KMS-11 (cell line): Measurements from ENCODE around the gene ANO3.
"Not testable (repeated sequence)": the region's sequence is repeated elsewhere in the genome, so short reads cannot be mapped to it uniquely, and the experiment has no call there.

Source experiments
- H2AFZ ChIP-seq: fragments of 200-600 bp; sonication (generic); 2 replicates; pipeline ENCODE4 v1.6.1; 2016; ENCODE audit warnings: antibody characterized with exemption, mixed run types, low read depth
- H3K27ac ChIP-seq: fragments of 200-600 bp; sonication (generic); 2 replicates; pipeline ENCODE4 v1.6.1; 2016; ENCODE audit warnings: mild to moderate bottlenecking, mixed run types
- H3K27me3 ChIP-seq: fragments of 200-600 bp; sonication (generic); 2 replicates; pipeline ENCODE4 v1.6.1; 2017; ENCODE audit warnings: mild to moderate bottlenecking, low read depth, mixed run types, moderate library complexity; ENCODE audit not compliant: insufficient read depth
- H3K36me3 ChIP-seq: fragments of 200-600 bp; sonication (generic); 2 replicates; pipeline ENCODE4 v1.6.1; 2017; ENCODE audit warnings: mild to moderate bottlenecking, mixed run types; ENCODE audit not compliant: insufficient read depth
- H3K4me1 ChIP-seq: fragments of 200-600 bp; sonication (generic); 2 replicates; pipeline ENCODE4 v1.6.1; 2016; ENCODE audit warnings: mild to moderate bottlenecking, low read depth, mixed run types; ENCODE audit not compliant: poor library complexity, severe bottlenecking
- H3K4me2 ChIP-seq: fragments of 200-600 bp; sonication (generic); 2 replicates; pipeline ENCODE4 v1.7.0; 2016; ENCODE audit warnings: mild to moderate bottlenecking, mixed run types
- H3K4me3 ChIP-seq: fragments of 200-600 bp; sonication (generic); IDR thresholded peaks from 2 replicates; pipeline ENCODE4 v1.6.1; 2017; ENCODE audit warnings: low read depth, low read length, mixed read lengths; ENCODE audit not compliant: insufficient read depth
- H3K79me2 ChIP-seq: fragments of 200-600 bp; sonication (generic); 2 replicates; pipeline ENCODE4 v1.6.1; 2016; ENCODE audit warnings: low read depth, mixed run types; ENCODE audit not compliant: insufficient read depth
- H3K9ac ChIP-seq: fragments of 200-600 bp; sonication (generic); 2 replicates; pipeline ENCODE4 v1.6.1; 2016; ENCODE audit warnings: mild to moderate bottlenecking, mixed run types
- H4K20me1 ChIP-seq: fragments of 200-600 bp; sonication (generic); 2 replicates; pipeline ENCODE4 v1.6.1; 2016; ENCODE audit warnings: mild to moderate bottlenecking, mixed run types; ENCODE audit not compliant: insufficient read depth
- TF ChIP-seq, protein P1 (sequence below): fragments of 200-600 bp; sonication (generic); conservative IDR thresholded peaks from 2 replicates; pipeline ENCODE4 v1.6.1; 2017; ENCODE audit warnings: low read depth, mild to moderate bottlenecking, antibody characterized with exemption, low read length, moderate library complexity, mixed read lengths

ANO3 gene

DNA sequence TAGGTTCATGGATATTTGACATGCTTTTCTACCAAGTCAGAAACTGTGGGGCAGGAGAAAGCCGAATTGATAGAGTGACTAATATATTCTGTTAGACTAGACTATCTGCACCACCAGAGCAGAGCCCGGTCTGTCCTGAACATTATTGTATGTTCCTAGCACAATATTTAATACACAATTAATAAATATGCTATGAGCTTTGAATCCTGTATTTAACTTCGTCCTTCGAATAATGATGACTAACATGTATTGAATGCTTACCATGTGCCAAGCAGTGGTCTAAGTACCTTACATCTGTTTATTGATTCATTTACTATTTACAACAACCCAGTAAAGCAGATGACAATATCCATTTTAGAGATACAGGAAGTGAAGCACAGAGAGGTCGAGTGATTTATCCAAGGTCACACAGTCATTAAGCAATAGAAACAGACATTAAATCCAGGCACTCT is 44.8 kb upstream of the ANO3 start:
- TF ChIP-seq, protein P1, sequence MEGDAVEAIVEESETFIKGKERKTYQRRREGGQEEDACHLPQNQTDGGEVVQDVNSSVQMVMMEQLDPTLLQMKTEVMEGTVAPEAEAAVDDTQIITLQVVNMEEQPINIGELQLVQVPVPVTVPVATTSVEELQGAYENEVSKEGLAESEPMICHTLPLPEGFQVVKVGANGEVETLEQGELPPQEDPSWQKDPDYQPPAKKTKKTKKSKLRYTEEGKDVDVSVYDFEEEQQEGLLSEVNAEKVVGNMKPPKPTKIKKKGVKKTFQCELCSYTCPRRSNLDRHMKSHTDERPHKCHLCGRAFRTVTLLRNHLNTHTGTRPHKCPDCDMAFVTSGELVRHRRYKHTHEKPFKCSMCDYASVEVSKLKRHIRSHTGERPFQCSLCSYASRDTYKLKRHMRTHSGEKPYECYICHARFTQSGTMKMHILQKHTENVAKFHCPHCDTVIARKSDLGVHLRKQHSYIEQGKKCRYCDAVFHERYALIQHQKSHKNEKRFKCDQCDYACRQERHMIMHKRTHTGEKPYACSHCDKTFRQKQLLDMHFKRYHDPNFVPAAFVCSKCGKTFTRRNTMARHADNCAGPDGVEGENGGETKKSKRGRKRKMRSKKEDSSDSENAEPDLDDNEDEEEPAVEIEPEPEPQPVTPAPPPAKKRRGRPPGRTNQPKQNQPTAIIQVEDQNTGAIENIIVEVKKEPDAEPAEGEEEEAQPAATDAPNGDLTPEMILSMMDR, result no peak
- no peak overlapping the region for H3K27ac ChIP-seq
- no peaks in the 10 kb centered on the region for H3K36me3 ChIP-seq

DNA sequence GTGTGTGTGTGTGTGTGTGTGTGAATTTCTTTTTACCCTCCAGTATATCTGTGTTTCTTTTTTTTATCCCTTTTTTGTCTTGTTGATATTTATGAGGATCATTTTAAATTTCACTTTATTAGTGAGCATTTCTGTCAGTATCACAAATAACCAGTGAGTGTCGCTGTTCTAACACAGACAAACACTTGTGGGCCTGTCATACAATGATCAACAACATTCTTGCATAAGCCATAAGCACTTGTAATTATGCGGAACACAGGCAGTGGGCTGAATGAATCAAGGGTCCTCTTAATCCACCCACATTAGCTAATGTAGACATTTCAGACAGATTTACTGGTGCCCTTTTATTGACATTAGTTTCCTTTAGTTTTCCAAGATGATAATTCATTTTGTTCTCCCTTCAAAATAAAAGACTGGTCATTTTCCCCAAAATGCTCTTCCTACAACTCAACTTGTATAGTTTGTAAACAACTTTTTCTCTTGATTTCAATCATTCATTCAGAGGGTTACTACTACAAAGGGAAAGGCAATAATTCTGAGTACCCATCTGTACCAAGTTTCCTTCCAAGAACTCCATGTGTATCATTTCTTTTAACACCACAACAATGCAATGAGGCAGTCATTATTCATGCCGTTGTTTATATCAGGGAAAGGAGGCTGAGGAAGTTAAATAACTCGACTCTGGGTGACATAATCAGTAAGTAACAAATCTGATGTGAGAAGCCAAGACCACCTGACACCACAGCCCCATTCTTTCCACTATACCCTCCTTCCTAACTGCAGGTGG is 34.5 kb upstream of the ANO3 start:
- TF ChIP-seq, protein P1, result peak; percentile 76
- H3K79me2 ChIP-seq, result no peaks in the 10 kb centered on the region
- no peak overlapping the region for H3K9ac ChIP-seq
- no peaks in the 10 kb centered on the region for H3K36me3 ChIP-seq
- no peak overlapping the region for H3K27ac ChIP-seq
- H2AFZ ChIP-seq, result no peak overlapping the region
- H3K27me3 ChIP-seq, result no peaks in the 10 kb centered on the region
- H3K4me1 ChIP-seq, result peaks cover 3% of the 10 kb centered on the region
- no peak overlapping the region for H3K4me2 ChIP-seq
- no peaks in the 10 kb centered on the region for H4K20me1 ChIP-seq
- H3K4me3 ChIP-seq, result no peak overlapping the region

More for the DNA sequence above, 44.8 kb upstream of the ANO3 start:
- H3K27me3 ChIP-seq, result no peaks in the 10 kb centered on the region
- H3K4me3 ChIP-seq, result no peak overlapping the region
- no peaks in the 10 kb centered on the region for H3K79me2 ChIP-seq
- 0 out of 2 replicates have a peak overlapping the region, but pooled peaks have one; percentile 31 for H2AFZ ChIP-seq
- no peak overlapping the region for H3K4me2 ChIP-seq
- no peaks in the 10 kb centered on the region for H4K20me1 ChIP-seq
- no peak overlapping the region for H3K9ac ChIP-seq
- H3K4me1 ChIP-seq, result peaks cover 6% of the 10 kb centered on the region

DNA sequence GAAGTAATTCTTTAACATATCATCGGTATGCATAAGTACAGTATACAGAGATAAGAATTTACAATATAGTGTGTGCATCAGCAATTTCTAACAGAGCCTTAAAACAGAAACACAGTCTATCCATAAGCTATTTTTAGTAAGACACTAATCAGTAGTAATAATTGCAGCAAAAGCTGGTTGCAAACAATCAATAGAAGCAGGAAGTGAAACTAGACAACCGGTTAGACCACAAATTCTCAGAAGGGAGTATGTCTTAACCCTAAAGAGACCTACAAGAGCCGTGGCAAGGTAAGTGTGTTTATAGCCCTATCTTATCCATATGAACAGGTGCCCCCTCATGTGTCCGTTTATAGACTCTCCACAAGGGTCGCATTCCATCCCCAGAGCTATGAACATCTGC is 15.6 kb upstream of the ANO3 start:
- H3K27ac ChIP-seq, result peak overlapping the region; percentile 4; the same call in 1 of the 2 replicates
- not testable (repeated sequence) for H3K27me3 ChIP-seq, H4K20me1 ChIP-seq, H3K36me3 ChIP-seq, H3K79me2 ChIP-seq, H3K9ac ChIP-seq, H3K4me3 ChIP-seq, H2AFZ ChIP-seq
- peaks cover 47% of the 10 kb centered on the region for H3K4me1 ChIP-seq
- peak overlapping the region; percentile 75 for H3K4me2 ChIP-seq

DNA sequence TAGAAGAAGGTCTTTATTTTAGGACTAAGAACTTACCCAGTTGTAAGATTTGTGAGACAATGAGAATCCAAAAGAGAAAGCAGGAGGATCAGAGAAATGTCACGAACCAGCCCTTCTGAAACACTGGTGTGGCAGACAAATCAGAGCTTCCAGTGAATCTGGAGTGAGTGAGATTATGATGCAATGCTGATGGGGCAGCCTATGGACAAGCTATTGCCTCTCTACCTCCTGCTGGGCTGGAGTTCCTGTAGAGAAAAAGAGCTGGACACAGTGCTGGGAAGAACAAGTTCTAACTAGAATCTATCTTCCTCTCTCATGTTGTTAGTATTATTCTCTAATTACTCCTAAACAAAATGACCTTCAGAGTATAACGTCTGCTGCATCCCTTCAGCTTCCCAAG is 12.0 kb upstream of the ANO3 start:
- Histone ChIP-seq H3K27me3 (no peaks in the 10 kb centered on the region), H3K4me2 (peak overlapping the region; percentile 44; the same call in 1 of the 2 replicates), H3K27ac (no peak overlapping the region), H2AFZ (0 out of 2 replicates have a peak overlapping the region, but pooled peaks have one; percentile 7), H3K9ac (no peak overlapping the region), H3K79me2 (no peaks in the 10 kb centered on the region), H4K20me1 (no peaks in the 10 kb centered on the region), H3K36me3 (no peaks in the 10 kb centered on the region), H3K4me1 (peaks cover 38% of the 10 kb centered on the region), H3K4me3 (no peak overlapping the region)
- TF ChIP-seq, protein P1, result no peak

DNA sequence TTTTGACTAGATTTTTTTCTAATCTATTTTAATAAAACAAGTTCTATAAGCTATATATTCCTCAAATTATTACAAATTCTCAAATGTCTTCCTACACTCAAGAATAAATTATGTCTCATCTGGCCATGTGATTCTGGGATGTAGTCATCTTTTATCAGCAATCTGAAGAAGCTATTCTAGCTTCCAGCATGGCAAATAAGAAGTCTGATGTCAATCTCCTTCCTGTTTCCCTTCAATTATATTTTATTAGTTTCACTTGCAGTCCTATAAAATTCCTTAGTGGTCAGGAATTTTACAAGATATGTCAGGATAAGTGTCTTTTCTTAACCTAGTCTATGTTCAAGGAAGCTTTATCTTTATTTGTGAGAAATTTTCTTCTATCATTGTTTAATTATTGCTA is 10.4 kb upstream of the ANO3 start:
- TF ChIP-seq, protein P1, result no peak
- no peaks in the 10 kb centered on the region for H4K20me1 ChIP-seq
- H3K4me2 ChIP-seq, result no peak overlapping the region
- H3K4me3 ChIP-seq, result no peak overlapping the region
- H3K27ac ChIP-seq, result no peak overlapping the region
- H3K4me1 ChIP-seq, result peaks cover 24% of the 10 kb centered on the region
- H3K27me3 ChIP-seq, result no peaks in the 10 kb centered on the region
- no peaks in the 10 kb centered on the region for H3K79me2 ChIP-seq
- H3K9ac ChIP-seq, result no peak overlapping the region
- no peak overlapping the region for H2AFZ ChIP-seq
- no peaks in the 10 kb centered on the region for H3K36me3 ChIP-seq
